ENCODE data around the gene SEC16B. TPM values are rescaled to one million over a fixed set of nuclear protein-coding genes. Genes with fewer than 3 reads are reported as not detected.

Gene SEC16B
- polyA plus RNA-seq, 1 experiment: 1.5 TPM

DNA sequence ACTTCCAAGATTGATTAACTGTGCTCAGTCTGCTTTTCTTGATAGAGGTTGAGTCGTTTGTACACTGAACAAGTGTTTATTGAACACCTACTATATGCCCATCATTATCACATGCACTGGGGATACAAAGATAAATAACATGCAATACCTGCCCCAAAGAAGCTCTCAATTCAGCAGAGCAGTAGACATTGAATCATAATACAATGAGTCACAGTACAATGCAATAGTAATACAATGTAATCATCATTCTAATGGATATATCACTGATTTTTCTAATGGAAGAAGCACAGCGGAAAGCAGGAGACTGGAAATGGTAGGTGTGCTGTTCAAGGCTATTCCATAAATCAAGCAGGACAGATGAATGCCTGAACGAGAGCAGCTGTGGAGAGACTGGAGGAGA is 3.7 kb upstream of the SEC16B start:
- Histone ChIP-seq H3K27me3 (ENCODE audit: control insufficient read depth, insufficient read depth, low read length) (no peaks in the 10 kb centered on the region), H3K36me3 (ENCODE audit: control insufficient read depth, insufficient read depth, low read length) (no peaks in the 10 kb centered on the region), H3K4me3 (ENCODE audit: low read depth, low read length) (no peak overlapping the region)
- CTCF ChIA-PET: interaction anchor here (1.0 kb wide), 1 partner anchor 58 kb away, joined by 3 read pairs; no protein-coding TSS in a partner anchor
- POLR2A ChIA-PET: no interaction called here
- TF ChIP-seq CTCF (IDR thresholded peaks at IDR 0.05; ENCODE audit: insufficient read depth, low read depth, low read length): no peak
- no peak for DNase-seq (ENCODE audit: low read depth)

GRCh38 chr1:177969109-177969508 is 749 bp downstream of the SEC16B start:
- H3K36me3 ChIP-seq (ENCODE audit: control insufficient read depth, insufficient read depth, low read length): no peaks in the 10 kb centered on the region; the same call in 1 of the 2 replicates
- ChIA-PET CTCF (interaction anchor here (1.4 kb wide), 1 partner anchor 314 kb away, joined by 3 read pairs; no protein-coding TSS in a partner anchor), POLR2A (no interaction called here)
- DNase-seq (ENCODE audit: low read depth): no peak
- no peak for TF ChIP-seq CTCF (IDR thresholded peaks at IDR 0.05; ENCODE audit: insufficient read depth, low read depth, low read length)
- H3K27me3 ChIP-seq (ENCODE audit: control insufficient read depth, insufficient read depth, low read length): no peaks in the 10 kb centered on the region
- no peak overlapping the region for H3K4me3 ChIP-seq (ENCODE audit: low read depth, low read length)

- CTCF ChIA-PET: interaction anchor here (0.9 to 1.4 kb wide), 3 partner anchors 18 to 308 kb away, joined by 3 to 4 read pairs (median 3); no protein-coding TSS in a partner anchor
- Histone ChIP-seq H3K27me3 (ENCODE audit: control insufficient read depth, insufficient read depth, low read length) (no peaks in the 10 kb centered on the region), H3K4me3 (ENCODE audit: low read depth, low read length) (no peak overlapping the region), H3K36me3 (ENCODE audit: control insufficient read depth, insufficient read depth, low read length) (no peaks in the 10 kb centered on the region; the same call in 1 of the 2 replicates)
- POLR2A ChIA-PET: no interaction called here
- no peak for TF ChIP-seq CTCF (IDR thresholded peaks at IDR 0.05; ENCODE audit: insufficient read depth, low read depth, low read length)
- no peak for DNase-seq (ENCODE audit: low read depth)
Measured at GRCh38 chr1:177966199-177966598, 3.7 kb downstream of the SEC16B start.

GRCh38 chr1:177965293-177965692 is 4.6 kb downstream of the SEC16B start:
- H3K27me3 ChIP-seq (ENCODE audit: control insufficient read depth, insufficient read depth, low read length): no peaks in the 10 kb centered on the region
- no peaks in the 10 kb centered on the region; the same call in 1 of the 2 replicates for H3K36me3 ChIP-seq (ENCODE audit: control insufficient read depth, insufficient read depth, low read length)
- CTCF ChIA-PET: interaction anchor here (0.9 to 1.0 kb wide), 2 partner anchors 17 to 309 kb away, joined by 3 to 5 read pairs; no protein-coding TSS in a partner anchor
- POLR2A ChIA-PET: no interaction called here
- TF ChIP-seq CTCF (IDR thresholded peaks at IDR 0.05; ENCODE audit: insufficient read depth, low read depth, low read length): no peak
- DNase-seq (ENCODE audit: low read depth): no peak
- no peak overlapping the region for H3K4me3 ChIP-seq (ENCODE audit: low read depth, low read length)

- DNase-seq (ENCODE audit: low read depth): no peak
- TF ChIP-seq CTCF (IDR thresholded peaks at IDR 0.05; ENCODE audit: insufficient read depth, low read depth, low read length): no peak
Measured at GRCh38 chr1:177964336-177964735, 5.5 kb downstream of the SEC16B start.

More at GRCh38 chr1:177964336-177964735, 5.5 kb downstream of the SEC16B start:
- no peaks in the 10 kb centered on the region for H3K27me3 ChIP-seq (ENCODE audit: control insufficient read depth, insufficient read depth, low read length)
- CTCF ChIA-PET: interaction anchor here (0.7 to 1.0 kb wide), 3 partner anchors 16 to 537 kb away, joined by 3 to 5 read pairs (median 3); no protein-coding TSS in a partner anchor
- no peak overlapping the region for H3K4me3 ChIP-seq (ENCODE audit: low read depth, low read length)
- no peaks in the 10 kb centered on the region; the same call in 1 of the 2 replicates for H3K36me3 ChIP-seq (ENCODE audit: control insufficient read depth, insufficient read depth, low read length)
- POLR2A ChIA-PET: no interaction called here

Data from BJ (cell line).